Measurements from ENCODE around the gene E2F6.

GRCh38 chr2:11433822-11434221 is 32.1 kb downstream of the E2F6 start:
- no peak for TF ChIP-seq POLR2A (IDR thresholded peaks at IDR 0.05)
- TF ChIP-seq CTCF (IDR thresholded peaks at IDR 0.05 in 8 of 11, conservative IDR thresholded peaks at IDR 0.05 in 3 of 11), result no peak

Data from spleen (tissue), 7 donors.